Kidney glomerular epithelial cell (primary cell): Measurements from ENCODE around the gene BAAT.

Source experiments
- DNase-seq: peaks from one replicate; lab custom pipeline; 2025; lab: John Stamatoyannopoulos, UW

The BAAT gene

GRCh38 chr9:101398068-101398929, 13.5 kb upstream of the BAAT start, which contains the start of the genes MRPL50 and ZNF189:
TSS of gene MRPL50 (minus strand) at chr9:101398618. CDS start at chr9:101398592, 26 bp downstream.
TSS of gene ZNF189 (plus strand) at chr9:101398851. CDS start at chr9:101399157, 306 bp downstream.
- peak; percentile 99 for DNase-seq

DNA sequence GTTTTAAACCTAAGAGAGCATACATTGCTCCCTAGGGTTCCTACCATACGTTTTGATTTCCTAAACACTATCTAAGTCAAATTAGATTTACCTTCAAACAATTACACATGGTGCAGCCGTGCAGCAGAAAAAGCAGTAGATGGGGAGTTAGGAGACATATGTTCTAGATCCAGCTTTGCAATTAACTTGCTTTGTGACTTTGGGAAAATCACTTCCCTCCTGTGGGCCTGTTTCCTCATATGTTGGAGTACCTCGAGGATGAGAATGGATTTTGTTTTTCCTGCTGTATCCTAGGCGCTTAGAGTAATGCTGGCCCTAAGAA, 12.9 kb upstream of the BAAT start:
- DNase-seq = no peak

DNA sequence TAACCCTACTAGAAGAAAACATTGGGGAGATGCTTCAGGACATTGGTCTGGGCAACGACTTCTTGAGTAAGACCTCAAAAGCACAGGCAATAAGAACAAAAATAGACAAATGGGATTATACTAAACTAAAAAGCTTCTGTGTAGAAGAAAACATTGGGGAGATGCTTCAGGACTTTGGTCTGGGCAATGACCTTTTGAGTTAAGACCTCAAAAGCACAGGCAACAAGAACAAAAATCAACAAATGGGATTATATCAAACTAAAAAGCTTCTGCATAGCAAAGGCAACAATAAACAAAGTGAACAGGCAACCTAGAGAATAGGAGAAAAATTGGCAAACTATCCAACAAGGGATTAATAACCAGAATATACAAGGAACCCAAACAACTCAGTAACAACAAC, 9.9 kb upstream of the BAAT start:
- no peak for DNase-seq

GRCh38 chr9:101393135-101393534, 8.3 kb upstream of the BAAT start:
- no peak for DNase-seq

- DNase-seq = no peak
Measured at GRCh38 chr9:101388507-101388993, 3.7 kb upstream of the BAAT start.

GRCh38 chr9:101387871-101388506, 3.2 kb upstream of the BAAT start:
- peak; percentile 67 for DNase-seq

DNA sequence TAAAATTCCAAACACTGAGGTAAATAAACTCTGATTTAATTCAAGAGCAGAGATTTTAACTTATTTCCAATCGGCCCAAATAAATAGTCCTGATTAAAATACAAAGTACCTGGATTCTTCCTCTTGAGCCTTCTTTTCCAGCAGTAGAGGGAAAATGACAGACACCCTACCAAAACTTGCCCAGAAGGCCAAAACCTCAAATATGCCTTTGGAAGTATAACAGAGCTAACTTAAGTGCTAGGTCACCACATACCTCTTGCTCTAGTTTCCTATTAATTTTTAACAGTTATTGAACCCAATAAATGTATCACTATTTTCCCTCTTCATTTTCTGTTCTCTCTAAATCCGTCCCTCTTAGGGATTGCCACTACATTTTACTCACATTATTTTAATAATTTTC, 1.4 kb downstream of the BAAT start:
- peak; percentile 26 for DNase-seq

GRCh38 chr9:101381833-101382342, 2.9 kb downstream of the BAAT start:
- DNase-seq = no peak

DNA sequence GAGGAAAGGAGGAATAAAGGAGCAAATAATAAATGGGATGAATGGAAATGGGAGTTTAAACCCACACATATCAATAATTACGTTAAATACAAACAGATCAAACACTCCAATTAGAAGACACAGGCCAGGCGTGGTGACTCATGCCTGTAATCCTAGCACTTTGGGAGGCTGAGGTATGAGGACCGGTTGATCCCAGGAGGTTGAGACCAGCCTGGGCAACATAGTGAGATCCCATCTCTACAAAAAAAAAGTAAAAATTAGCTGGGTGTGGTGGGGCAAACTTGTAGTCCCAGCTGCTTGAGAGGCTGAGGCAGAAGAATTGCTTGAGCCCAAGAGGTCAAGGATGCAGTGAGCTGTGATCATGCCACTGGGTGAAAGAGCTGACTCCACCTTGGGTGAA, 3.7 kb downstream of the BAAT start:
- DNase-seq = no peak

- DNase-seq = no peak
Measured at GRCh38 chr9:101380295-101380694, 4.5 kb downstream of the BAAT start.

GRCh38 chr9:101376111-101376848, 8.5 kb downstream of the BAAT start:
- peak; percentile 58 for DNase-seq

DNA sequence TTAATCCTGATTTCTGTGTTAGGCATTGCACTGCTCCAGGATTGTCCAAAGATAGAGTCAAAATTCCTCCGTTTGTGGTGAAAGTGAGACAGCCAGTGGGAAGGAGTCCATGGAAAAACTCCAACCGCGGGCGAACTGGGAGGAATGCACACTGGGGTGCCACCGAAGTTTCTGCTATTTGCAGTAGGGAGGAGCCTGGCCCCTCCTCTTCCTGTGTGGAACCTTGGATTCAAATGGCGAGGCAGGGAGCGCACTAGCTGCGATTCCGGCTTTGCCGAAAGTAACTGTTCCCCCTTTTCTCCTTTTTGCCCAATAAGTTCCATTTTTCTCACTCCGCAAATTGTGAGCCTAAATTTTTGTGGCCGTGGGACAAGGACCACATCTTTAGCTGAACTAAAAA, 9.3 kb downstream of the BAAT start:
- no peak for DNase-seq

DNA sequence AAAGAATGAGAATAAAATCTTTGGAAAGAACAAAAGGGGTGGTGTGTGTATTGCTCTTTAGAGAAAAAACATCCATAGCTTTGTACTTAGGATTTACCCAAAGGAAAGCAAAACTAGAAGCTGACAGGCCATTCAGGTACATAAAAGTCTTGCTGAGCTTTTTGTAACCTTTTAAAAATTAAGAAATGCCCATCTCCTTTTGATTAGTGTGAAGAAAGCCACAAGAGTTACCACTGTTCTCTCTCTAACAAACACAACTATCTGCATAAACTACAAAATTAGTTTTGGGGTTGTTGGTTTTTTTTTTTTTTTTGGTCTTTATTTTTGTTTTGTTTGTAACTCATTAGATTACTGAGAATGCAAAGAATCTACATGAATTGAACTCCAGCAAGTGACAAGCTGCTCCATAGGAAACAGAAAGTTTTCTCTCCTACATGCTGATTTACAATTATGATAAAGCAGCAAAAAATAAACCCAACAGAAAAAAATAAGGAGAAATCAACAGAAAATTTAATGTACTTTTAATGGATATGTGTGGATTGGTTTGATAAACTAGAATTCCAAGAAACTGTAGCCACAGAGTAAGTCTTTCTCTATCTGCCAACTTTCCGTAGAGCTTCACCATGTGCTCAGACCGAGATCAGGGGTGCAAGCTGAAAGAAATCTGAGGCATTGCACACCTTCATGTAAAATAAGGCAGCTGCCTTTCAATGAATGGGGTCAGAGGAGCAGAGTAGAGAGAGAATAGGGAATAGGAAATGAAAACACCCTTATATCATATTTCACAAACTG, 12.3 kb downstream of the BAAT start:
- DNase-seq = no peak

- DNase-seq = no peak
Measured at GRCh38 chr9:101371813-101372212, 13.0 kb downstream of the BAAT start.

- no peak for DNase-seq
Measured at GRCh38 chr9:101369884-101370531, 14.8 kb downstream of the BAAT start.

DNA sequence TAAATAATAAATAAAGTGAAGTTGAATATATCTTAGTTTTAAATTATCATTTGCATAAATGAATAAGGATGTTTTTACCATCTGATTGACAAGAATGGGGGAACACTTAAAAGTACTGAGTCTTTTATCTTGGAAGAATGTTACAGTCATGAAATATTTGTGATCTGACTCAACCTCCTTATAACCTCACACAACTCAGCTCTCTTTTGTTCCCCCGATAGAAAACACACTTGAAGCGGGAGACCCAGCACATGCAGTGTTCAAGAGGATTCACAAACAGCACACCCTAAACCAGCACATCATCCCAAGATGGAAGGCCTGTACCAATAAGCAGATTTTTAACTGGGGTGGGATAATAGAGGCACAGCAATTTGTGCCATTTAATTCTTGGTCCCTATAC, 15.5 kb downstream of the BAAT start:
- peak; percentile 19 for DNase-seq

DNA sequence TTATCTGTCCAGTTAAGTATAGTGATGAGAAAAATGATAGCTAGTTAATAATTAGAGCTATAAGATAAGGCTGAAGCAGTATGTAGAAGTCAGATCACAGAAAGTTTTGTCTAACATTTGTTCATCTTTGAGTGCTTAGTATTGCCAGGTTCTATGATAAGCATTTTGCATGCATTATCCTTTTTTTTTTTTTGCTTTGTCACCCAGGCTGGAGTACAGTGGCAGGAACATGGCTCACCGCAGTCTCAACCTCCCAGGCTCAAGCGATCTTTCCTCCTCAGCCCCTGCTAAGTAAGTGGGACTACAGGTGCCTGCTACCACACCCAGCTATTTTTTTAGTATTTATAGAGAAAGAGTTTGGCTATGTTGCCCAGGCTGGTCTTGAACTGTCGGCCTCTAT, 17.5 kb downstream of the BAAT start:
- no peak for DNase-seq

GRCh38 chr9:101366038-101366756, 18.6 kb downstream of the BAAT start:
- peak; percentile 44 for DNase-seq

- no peak for DNase-seq
Measured at GRCh38 chr9:101365181-101365580, 19.6 kb downstream of the BAAT start.

GRCh38 chr9:101362450-101362849, 22.4 kb downstream of the BAAT start:
- DNase-seq = no peak
